ENCODE data around the gene BAK1.

GRCh38 chr6:33610779-33611732, 31.0 kb upstream of the BAK1 start:
- no peak for TF ChIP-seq CTCF (IDR thresholded peaks at IDR 0.05)
- no peak for TF ChIP-seq REST (IDR thresholded peaks at IDR 0.05; ENCODE audit: insufficient read depth in 1 of 2, low read depth in 2 of 2, low read length in 1 of 2)
- no peak for TF ChIP-seq SIN3A (IDR thresholded peaks at IDR 0.05; ENCODE audit: borderline replicate concordance, insufficient read depth, low read depth, low read length)
- no peak for TF ChIP-seq POLR2AphosphoS5 (IDR thresholded peaks at IDR 0.05; ENCODE audit: low read depth, low read length)
- TF ChIP-seq TCF7L2 (IDR thresholded peaks at IDR 0.05; ENCODE audit: low read depth, low read length): no peak
